ENCODE data around the gene SMPD3. TPM values are rescaled to one million over a fixed set of nuclear protein-coding genes. Genes with fewer than 3 reads are reported as not detected.

The SMPD3 gene
- total RNA-seq, 4 donors from 2014 or later, result 0.22 to 0.38 TPM; not detected in 2

GRCh38 chr16:68389750-68390371 lies 58.4 kb downstream of the SMPD3 start:
- no peak for TF ChIP-seq CTCF (IDR thresholded peaks at IDR 0.05; ENCODE audit: low read depth)

GRCh38 chr16:68389006-68389405 lies 59.3 kb downstream of the SMPD3 start:
- TF ChIP-seq CTCF (IDR thresholded peaks at IDR 0.05; ENCODE audit: low read depth), result no peak

GRCh38 chr16:68388124-68388523 lies 60.2 kb downstream of the SMPD3 start:
- no peak for TF ChIP-seq CTCF (IDR thresholded peaks at IDR 0.05; ENCODE audit: low read depth)

GRCh38 chr16:68387301-68387700 lies 61.0 kb downstream of the SMPD3 start:
- TF ChIP-seq CTCF (IDR thresholded peaks at IDR 0.05; ENCODE audit: low read depth), result no peak

GRCh38 chr16:68386628-68387027 lies 61.7 kb downstream of the SMPD3 start:
- TF ChIP-seq CTCF (IDR thresholded peaks at IDR 0.05; ENCODE audit: low read depth), result no peak

GRCh38 chr16:68385371-68385770 lies 62.9 kb downstream of the SMPD3 start:
- no peak for TF ChIP-seq CTCF (IDR thresholded peaks at IDR 0.05; ENCODE audit: low read depth)

GRCh38 chr16:68384288-68385161 lies 63.8 kb downstream of the SMPD3 start:
- TF ChIP-seq CTCF (IDR thresholded peaks at IDR 0.05; ENCODE audit: low read depth), result no peak
